ENCODE results near the gene KCND3.

- no peak for TF ChIP-seq CTCF (IDR thresholded peaks at IDR 0.05)
- TF ChIP-seq POLR2A (IDR thresholded peaks at IDR 0.05): no peak
Observed at GRCh38 chr1:111924786-111925185, 64.7 kb downstream of the KCND3 start.
